SJSA1 (cell line): ENCODE data around the gene ESRRB. TPM values are rescaled to one million over a fixed set of nuclear protein-coding genes. Genes with fewer than 3 reads are reported as not detected.

Source experiments
- DNase-seq, 2 experiments: peaks; one replicate each; pipeline ENCODE4 v3.0.0-alpha.2; 2015 to 2020; ENCODE audit warnings: low spot score in 2 of 2, low read depth in 1 of 2
- H3K27ac ChIP-seq: fragments of 250-450 bp; sonication (Bioruptor Pico); 2 replicates; pipeline ENCODE4 v1.5.1; 2020; ENCODE audit warnings: mild to moderate bottlenecking, moderate library complexity
- H3K27me3 ChIP-seq: fragments of 250-450 bp; sonication (Bioruptor Pico); replicated peaks from 2 replicates; pipeline ENCODE4 v1.5.1; 2020; ENCODE audit warnings: mild to moderate bottlenecking, moderate library complexity
- H3K36me3 ChIP-seq: fragments of 250-450 bp; sonication (Bioruptor Pico); 2 replicates; pipeline ENCODE4 v1.5.1; 2020; ENCODE audit warnings: mild to moderate bottlenecking
- H3K4me1 ChIP-seq: fragments of 250-450 bp; sonication (Bioruptor Pico); replicated peaks from 2 replicates; pipeline ENCODE4 v1.6.1; 2021; ENCODE audit warnings: mild to moderate bottlenecking
- H3K4me3 ChIP-seq: fragments of 250-450 bp; sonication (Bioruptor Pico); 2 replicates; pipeline ENCODE4 v1.5.1; 2020; ENCODE audit warnings: mild to moderate bottlenecking
- H3K9me3 ChIP-seq: fragments of 250-450 bp; sonication (Bioruptor Pico); replicated peaks from 2 replicates; pipeline ENCODE4 v1.5.1; 2020; ENCODE audit warnings: mild to moderate bottlenecking
- total RNA-seq: library from RNA; depleted of rRNA; stranded (reverse); fragments of >200 nt; shearing (Covaris generic); gene quantifications from 2 replicates; pipeline ENCODE4 v1.2.3, GENCODE V29; 2014

ESRRB gene
- total RNA-seq, 1 experiment from 2014 or later: 0.03 TPM

GRCh38 chr14:76491172-76491930 is 115.4 kb downstream of the ESRRB start:
- Histone ChIP-seq H3K27me3 (no peaks in the 10 kb centered on the region), H3K36me3 (no peaks in the 10 kb centered on the region), H3K4me1 (peaks cover 53% of the 10 kb centered on the region), H3K9me3 (no peaks in the 10 kb centered on the region), H3K4me3 (no peak overlapping the region), H3K27ac (peak overlapping the region; percentile 34)
- no peak for DNase-seq

GRCh38 chr14:76495983-76496382 is 120.0 kb downstream of the ESRRB start:
- Histone ChIP-seq H3K9me3 (no peaks in the 10 kb centered on the region), H3K27me3 (no peaks in the 10 kb centered on the region), H3K36me3 (no peaks in the 10 kb centered on the region), H3K4me3 (no peak overlapping the region), H3K4me1 (peaks cover 49% of the 10 kb centered on the region), H3K27ac (peak overlapping the region; percentile 27)
- DNase-seq: peak; percentile 59 to 61

- no peak for DNase-seq
- no peaks in the 10 kb centered on the region for H3K9me3 ChIP-seq
- peaks cover 43% of the 10 kb centered on the region for H3K4me1 ChIP-seq
- no peaks in the 10 kb centered on the region for H3K36me3 ChIP-seq
- H3K27ac ChIP-seq: peak overlapping the region; percentile 27
- H3K4me3 ChIP-seq: no peak overlapping the region
- no peaks in the 10 kb centered on the region for H3K27me3 ChIP-seq
These were observed 120.7 kb downstream of the ESRRB start for GRCh38 chr14:76496595-76496994.

GRCh38 chr14:76497550-76498462 is 121.9 kb downstream of the ESRRB start:
- DNase-seq: no peak
- H3K36me3 ChIP-seq: no peaks in the 10 kb centered on the region
- no peaks in the 10 kb centered on the region for H3K27me3 ChIP-seq
- no peaks in the 10 kb centered on the region for H3K9me3 ChIP-seq
- H3K27ac ChIP-seq: no peak overlapping the region
- no peak overlapping the region for H3K4me3 ChIP-seq
- peaks cover 38% of the 10 kb centered on the region for H3K4me1 ChIP-seq

GRCh38 chr14:76498463-76498935 is 122.6 kb downstream of the ESRRB start:
- no peaks in the 10 kb centered on the region for H3K9me3 ChIP-seq

GRCh38 chr14:76498976-76499375 is 123.0 kb downstream of the ESRRB start:
- H3K9me3 ChIP-seq: no peaks in the 10 kb centered on the region
- no peaks in the 10 kb centered on the region for H3K36me3 ChIP-seq
- H3K27ac ChIP-seq: no peak overlapping the region
- H3K27me3 ChIP-seq: no peaks in the 10 kb centered on the region
- DNase-seq: no peak
- H3K4me1 ChIP-seq: peaks cover 38% of the 10 kb centered on the region
- H3K4me3 ChIP-seq: no peak overlapping the region

More at GRCh38 chr14:76498463-76498935, 122.6 kb downstream of the ESRRB start:
- no peaks in the 10 kb centered on the region for H3K27me3 ChIP-seq
- no peak for DNase-seq
- H3K27ac ChIP-seq: no peak overlapping the region
- no peaks in the 10 kb centered on the region for H3K36me3 ChIP-seq
- no peak overlapping the region for H3K4me3 ChIP-seq
- peaks cover 38% of the 10 kb centered on the region for H3K4me1 ChIP-seq

- no peak overlapping the region for H3K27ac ChIP-seq
- peaks cover 38% of the 10 kb centered on the region for H3K4me1 ChIP-seq
- no peaks in the 10 kb centered on the region for H3K27me3 ChIP-seq
- no peaks in the 10 kb centered on the region for H3K9me3 ChIP-seq
- no peaks in the 10 kb centered on the region for H3K36me3 ChIP-seq
- no peak overlapping the region for H3K4me3 ChIP-seq
- no peak for DNase-seq
These were observed 123.5 kb downstream of the ESRRB start for GRCh38 chr14:76499399-76499798.

GRCh38 chr14:76500011-76500410 is 124.1 kb downstream of the ESRRB start:
- peak; percentile 59 to 74 for DNase-seq
- H3K9me3 ChIP-seq: no peaks in the 10 kb centered on the region
- H3K4me1 ChIP-seq: peaks cover 33% of the 10 kb centered on the region
- H3K27ac ChIP-seq: peak overlapping the region; percentile 2; the same call in 1 of the 2 replicates
- H3K27me3 ChIP-seq: no peaks in the 10 kb centered on the region
- no peak overlapping the region for H3K4me3 ChIP-seq
- H3K36me3 ChIP-seq: no peaks in the 10 kb centered on the region

GRCh38 chr14:76500480-76500879 is 124.5 kb downstream of the ESRRB start:
- DNase-seq: no peak
- no peaks in the 10 kb centered on the region for H3K27me3 ChIP-seq
- peak overlapping the region; percentile 2; the same call in 1 of the 2 replicates for H3K27ac ChIP-seq
- peaks cover 31% of the 10 kb centered on the region for H3K4me1 ChIP-seq
- no peaks in the 10 kb centered on the region for H3K9me3 ChIP-seq
- H3K36me3 ChIP-seq: no peaks in the 10 kb centered on the region
- no peak overlapping the region for H3K4me3 ChIP-seq

- H3K9me3 ChIP-seq: no peaks in the 10 kb centered on the region
- H3K4me1 ChIP-seq: peaks cover 26% of the 10 kb centered on the region
- no peaks in the 10 kb centered on the region for H3K27me3 ChIP-seq
- no peak overlapping the region for H3K27ac ChIP-seq
- H3K36me3 ChIP-seq: no peaks in the 10 kb centered on the region
- H3K4me3 ChIP-seq: no peak overlapping the region
- DNase-seq: no peak
These were observed 125.3 kb downstream of the ESRRB start for GRCh38 chr14:76501156-76501720.

- no peaks in the 10 kb centered on the region for H3K36me3 ChIP-seq
- H3K4me3 ChIP-seq: no peak overlapping the region
- peaks cover 18% of the 10 kb centered on the region for H3K4me1 ChIP-seq
- no peaks in the 10 kb centered on the region for H3K27me3 ChIP-seq
- no peak for DNase-seq
- no peaks in the 10 kb centered on the region for H3K9me3 ChIP-seq
- no peak overlapping the region for H3K27ac ChIP-seq
These were observed 126.3 kb downstream of the ESRRB start for GRCh38 chr14:76502219-76502618.

GRCh38 chr14:76502638-76503037 is 126.7 kb downstream of the ESRRB start:
- Histone ChIP-seq H3K27me3 (no peaks in the 10 kb centered on the region), H3K4me1 (peaks cover 18% of the 10 kb centered on the region), H3K36me3 (no peaks in the 10 kb centered on the region), H3K9me3 (no peaks in the 10 kb centered on the region), H3K4me3 (no peak overlapping the region), H3K27ac (no peak overlapping the region)
- DNase-seq: no peak

GRCh38 chr14:76509311-76509710 is 133.4 kb downstream of the ESRRB start:
- Histone ChIP-seq H3K4me3 (no peak overlapping the region), H3K4me1 (no peaks in the 10 kb centered on the region)
- no peak for DNase-seq

More at GRCh38 chr14:76509311-76509710, 133.4 kb downstream of the ESRRB start:
- Histone ChIP-seq H3K9me3 (no peaks in the 10 kb centered on the region), H3K27ac (no peak overlapping the region), H3K27me3 (no peaks in the 10 kb centered on the region), H3K36me3 (no peaks in the 10 kb centered on the region)
